Erythroblast (primary cell): ENCODE measurements around the gene CA10.

Source experiments
- DNase-seq, 2 experiments: peaks; one replicate each; lab custom pipeline; 2025; lab: John Stamatoyannopoulos, UW
- GATA1 ChIP-seq: IDR thresholded peaks from 2 replicates; pipeline ENCODE4 v1.6.1; 2011; ENCODE audit warnings: low read depth, mild to moderate bottlenecking, control low read depth, low read length, moderate library complexity
- POLR2A ChIP-seq: IDR thresholded peaks from 2 replicates; pipeline ENCODE4 v1.6.1; 2011; ENCODE audit warnings: mild to moderate bottlenecking, low read length

Gene CA10

DNA sequence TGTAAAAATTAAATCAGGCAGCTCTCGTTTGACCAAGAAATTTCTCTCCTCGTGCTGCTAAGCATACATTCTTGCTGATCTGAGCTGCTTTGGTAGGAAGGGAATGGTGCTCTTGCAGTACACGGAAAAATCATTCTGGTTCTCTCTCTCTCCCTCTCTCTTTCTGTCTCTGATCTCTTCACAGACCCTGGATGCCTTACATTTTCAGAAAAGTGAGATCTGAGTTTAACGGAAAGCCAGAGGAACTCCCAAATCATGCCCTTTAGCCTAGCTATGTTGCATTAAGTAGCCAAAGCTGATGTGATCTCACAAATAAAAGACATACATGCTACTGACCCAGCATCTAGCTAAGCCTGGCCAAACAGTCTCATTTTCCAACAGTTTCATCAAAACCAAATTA is 4.0 kb downstream of the CA10 start:
- DNase-seq = no peak
- TF ChIP-seq GATA1 = no peak
- TF ChIP-seq POLR2A = no peak

DNA sequence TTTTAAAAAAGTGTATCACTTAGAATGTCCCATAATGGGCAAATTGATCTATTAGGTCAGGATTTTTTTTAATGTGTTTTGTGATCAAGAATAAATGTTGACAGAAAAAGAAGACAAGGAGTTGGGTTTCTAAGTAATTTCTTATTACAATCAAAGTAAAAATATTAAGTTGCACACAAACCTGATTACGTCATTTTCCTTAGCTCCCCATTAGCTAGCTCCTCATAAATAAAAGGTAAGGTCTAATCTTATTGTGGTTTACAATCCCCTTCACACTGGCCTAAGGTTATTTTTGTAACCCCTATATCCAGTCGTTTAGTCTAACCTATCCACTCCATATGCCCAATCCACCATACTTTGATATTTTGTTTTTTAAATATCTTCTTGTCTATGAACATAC is 7.6 kb downstream of the CA10 start:
- DNase-seq = no peak
- TF ChIP-seq POLR2A = no peak
- no peak for TF ChIP-seq GATA1

DNA sequence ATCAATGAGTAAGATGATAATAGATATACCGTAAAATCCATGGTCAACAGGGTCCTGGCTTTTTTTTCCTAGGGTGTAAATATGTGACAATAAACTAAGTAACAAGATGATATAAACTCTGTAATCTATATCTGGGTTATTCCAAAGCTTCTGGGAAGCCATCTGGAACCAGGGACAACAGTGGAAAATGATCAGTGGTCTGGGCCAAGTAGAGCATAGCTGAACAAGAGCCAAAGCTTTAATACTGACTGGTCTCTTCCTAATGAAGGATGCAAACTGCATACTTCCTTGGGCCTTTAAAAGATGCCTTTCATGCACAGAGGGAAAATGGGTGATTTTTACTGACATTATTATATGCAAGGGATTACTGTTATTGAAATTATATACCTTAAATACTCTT is 8.9 kb downstream of the CA10 start:
- no peak for DNase-seq
- TF ChIP-seq POLR2A = no peak
- TF ChIP-seq GATA1 = no peak

- no peak for DNase-seq
Observed at GRCh38 chr17:52148969-52149351, 9.6 kb downstream of the CA10 start.

GRCh38 chr17:52148288-52148968 is 10.1 kb downstream of the CA10 start:
- no peak for DNase-seq
- TF ChIP-seq GATA1 (no peak), POLR2A (no peak)

More at GRCh38 chr17:52148969-52149351, 9.6 kb downstream of the CA10 start:
- TF ChIP-seq GATA1 (no peak), POLR2A (no peak)

DNA sequence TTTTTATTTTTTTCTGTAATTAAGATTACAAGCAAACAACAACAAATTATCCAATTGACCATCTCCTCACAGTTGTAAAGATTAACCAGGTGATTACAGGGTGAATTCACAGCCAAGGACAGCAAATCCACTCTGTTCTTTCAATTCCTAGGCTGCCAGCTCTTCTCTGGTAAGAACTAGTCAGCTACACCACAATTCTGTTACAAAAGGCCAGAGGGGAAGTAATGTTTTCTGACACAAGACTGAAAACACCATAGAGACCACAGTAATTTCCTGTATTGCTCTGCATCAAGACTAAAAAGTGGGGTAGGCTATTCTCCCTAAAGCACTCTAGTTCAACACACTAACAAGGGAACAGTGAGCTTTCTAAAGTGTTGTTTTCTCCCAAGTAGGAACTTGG is 10.6 kb downstream of the CA10 start:
- TF ChIP-seq POLR2A (no peak), GATA1 (no peak)
- no peak for DNase-seq

DNA sequence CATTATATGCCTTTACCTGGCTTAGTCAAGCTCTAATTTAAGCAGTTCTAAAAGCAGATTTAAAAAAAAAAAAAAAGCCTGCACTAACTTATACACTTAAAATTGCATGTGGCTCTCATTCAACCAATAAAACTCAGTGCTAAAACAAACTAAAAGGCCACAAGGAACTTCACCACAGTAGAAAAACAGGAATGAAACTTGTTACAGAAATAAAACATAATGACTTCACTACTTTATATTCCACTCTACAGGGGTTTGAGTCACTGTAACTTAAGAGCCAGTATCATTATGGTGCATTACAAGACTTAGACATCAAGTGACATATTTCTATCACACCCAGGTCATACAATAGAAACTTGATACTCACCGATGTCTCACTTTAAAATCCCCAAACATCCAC is 11.1 kb downstream of the CA10 start:
- TF ChIP-seq POLR2A (no peak), GATA1 (no peak)
- DNase-seq = no peak

GRCh38 chr17:52145476-52145875 is 13.0 kb downstream of the CA10 start:
- TF ChIP-seq GATA1 = no peak
- no peak for TF ChIP-seq POLR2A
- DNase-seq = no peak

- no peak for DNase-seq
- TF ChIP-seq GATA1 = no peak
- no peak for TF ChIP-seq POLR2A
Observed at GRCh38 chr17:52143542-52143941, 15.0 kb downstream of the CA10 start.

DNA sequence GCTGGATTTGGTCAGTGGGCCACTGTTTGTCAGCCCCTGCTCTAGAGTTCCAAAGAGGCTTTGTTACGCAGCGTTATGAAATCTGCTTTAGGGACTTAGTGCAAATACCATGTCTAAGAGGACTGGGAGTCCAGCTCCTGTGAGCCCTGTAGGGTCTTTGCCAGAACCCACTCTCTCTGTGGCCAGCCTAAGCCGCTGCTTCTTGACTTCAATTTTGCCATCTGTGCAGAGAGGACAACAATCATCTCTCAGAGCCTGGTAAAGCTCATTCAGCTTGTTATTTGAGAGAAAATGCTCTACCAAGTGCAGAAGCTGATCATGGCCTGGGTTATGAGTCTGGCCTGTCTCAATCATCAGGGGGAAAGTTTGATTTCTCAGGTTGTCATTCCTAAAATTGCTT is 17.9 kb downstream of the CA10 start:
- no peak for DNase-seq
- TF ChIP-seq GATA1 (no peak), POLR2A (no peak)

DNA sequence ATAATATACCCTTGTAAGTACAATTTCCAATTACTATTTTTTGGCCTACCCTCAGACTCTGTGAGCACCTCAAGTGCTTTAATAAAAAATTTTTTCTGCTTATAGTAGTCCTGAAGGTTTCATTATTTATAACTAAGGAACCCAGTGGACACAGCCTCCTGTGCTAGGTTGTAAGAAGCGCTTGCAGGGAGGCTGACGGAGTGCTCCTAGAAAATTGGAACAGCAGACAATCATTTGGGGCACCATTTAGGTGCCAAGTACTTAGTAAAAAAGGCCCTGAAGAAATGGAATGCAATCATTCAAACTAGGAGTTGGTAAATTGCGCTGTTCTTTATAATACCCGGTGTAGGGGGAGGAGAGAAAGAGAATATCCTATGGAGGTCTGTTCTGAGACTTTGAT is 19.8 kb downstream of the CA10 start:
- TF ChIP-seq POLR2A = no peak
- TF ChIP-seq GATA1 = no peak
- no peak for DNase-seq

GRCh38 chr17:52138350-52138749 is 20.2 kb downstream of the CA10 start:
- TF ChIP-seq POLR2A (no peak), GATA1 (no peak)
- no peak for DNase-seq

DNA sequence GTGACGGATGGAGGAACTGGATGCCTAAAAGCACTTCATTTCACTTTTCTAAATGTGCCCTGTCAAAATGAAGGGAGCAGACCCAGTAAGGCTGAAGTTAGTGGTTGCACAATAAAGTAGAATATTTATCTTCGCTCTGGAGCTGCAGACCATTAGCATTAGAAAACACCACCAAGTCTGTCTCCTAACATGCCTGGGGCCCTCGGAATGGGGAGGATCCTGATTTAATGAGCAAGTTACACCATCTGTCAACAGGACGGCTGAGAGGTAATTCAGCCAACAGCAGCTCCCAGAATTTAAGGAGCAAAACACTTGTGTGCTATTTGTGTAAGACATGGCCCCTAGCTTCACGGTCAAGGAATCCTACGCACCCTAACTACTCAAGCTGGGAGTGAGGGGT is 22.3 kb downstream of the CA10 start:
- no peak for DNase-seq
- no peak for TF ChIP-seq POLR2A
- TF ChIP-seq GATA1 = no peak

GRCh38 chr17:52134641-52135040 is 23.9 kb downstream of the CA10 start:
- no peak for TF ChIP-seq POLR2A
- TF ChIP-seq GATA1 = no peak
- DNase-seq = no peak

DNA sequence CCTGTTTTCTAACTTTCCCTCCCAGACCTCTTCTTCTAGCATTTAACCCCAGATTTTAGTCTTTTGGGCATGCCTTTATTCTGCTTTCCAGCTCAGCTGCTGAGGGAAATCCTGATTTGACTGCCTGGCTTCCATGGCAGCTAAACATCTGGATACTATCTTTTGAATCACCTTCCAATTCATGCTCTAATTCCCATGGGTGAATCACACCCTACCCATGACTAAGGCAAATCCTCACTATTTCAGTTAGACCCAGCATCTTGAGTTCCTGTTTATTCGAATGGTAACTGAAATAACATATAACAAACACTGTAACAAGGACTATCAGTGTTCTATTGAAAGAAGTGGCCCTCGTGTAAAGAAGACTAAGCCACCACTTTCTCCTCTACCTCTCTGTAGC is 29.8 kb downstream of the CA10 start:
- TF ChIP-seq GATA1 (no peak), POLR2A (no peak)
- DNase-seq = no peak

GRCh38 chr17:52124993-52125392 is 33.5 kb downstream of the CA10 start:
- TF ChIP-seq GATA1 = no peak
- TF ChIP-seq POLR2A = no peak
- no peak for DNase-seq
